CD14-positive monocyte (primary cell): ENCODE results near the gene PRIM2. TPM values are rescaled to one million over a fixed set of nuclear protein-coding genes. Genes with fewer than 3 reads are reported as not detected.
"Not testable (repeated sequence)": the region's sequence is repeated elsewhere in the genome, so short reads cannot be mapped to it uniquely, and the experiment has no call there.

Source experiments
- DNase-seq, 3 donors: peaks; one replicate each; pipeline ENCODE4 v3.0.0-alpha.2; 2011 to 2022
- H2AFZ ChIP-seq: 2 replicates; pipeline ENCODE4 v1.6.0; 2012; ENCODE audit warnings: mild to moderate bottlenecking, low read depth, low read length, inconsistent platforms; ENCODE audit not compliant: insufficient read depth, poor library complexity, severe bottlenecking
- H3K27ac ChIP-seq, 2 donors: 1 replicate in 1 of 2; 2 replicates in 1 of 2; pipeline ENCODE4 v1.5.1; 2012 to 2013; ENCODE audit warnings: low read length in 2 of 2, control low read depth in 1 of 2, inconsistent platforms in 1 of 2, low read depth in 1 of 2, mild to moderate bottlenecking in 1 of 2
- H3K27me3 ChIP-seq, 2 donors: one replicate each; pipeline versions ENCODE4 v1.6.0 to v1.6.1; 2011 to 2013; ENCODE audit warnings: low read length in 2 of 2; ENCODE audit not compliant: control insufficient read depth in 2 of 2, insufficient read depth in 2 of 2
- H3K36me3 ChIP-seq, 2 donors: replicated peaks in 1 of 2; 1 replicate in 1 of 2; 2 replicates in 1 of 2; pipeline versions ENCODE4 v1.5.1 to v1.6.1; 2012 to 2013; ENCODE audit warnings: low read length in 2 of 2, control low read depth in 1 of 2, inconsistent platforms in 1 of 2, mild to moderate bottlenecking in 1 of 2; ENCODE audit not compliant: insufficient read depth in 2 of 2, control insufficient read depth in 1 of 2
- H3K4me1 ChIP-seq, 2 donors: 1 replicate in 1 of 2; 2 replicates in 1 of 2; pipeline versions ENCODE4 v1.5.1 to v1.6.1; 2012 to 2013; ENCODE audit warnings: low read length in 2 of 2, control low read depth in 1 of 2, inconsistent platforms in 1 of 2, mild to moderate bottlenecking in 1 of 2, moderate library complexity in 1 of 2; ENCODE audit not compliant: insufficient read depth in 2 of 2, control insufficient read depth in 1 of 2
- H3K4me2 ChIP-seq: replicated peaks from 2 replicates; pipeline ENCODE3; 2012; ENCODE audit warnings: low read length, moderate library complexity, mild to moderate bottlenecking; ENCODE audit not compliant: poor library complexity, severe bottlenecking; ENCODE audit errors: extremely low read depth
- H3K4me3 ChIP-seq, 3 experiments: fragments of 200-600 bp in 1 of 3; sonication (generic) in 1 of 3; replicated peaks in 1 of 3; 1 replicate in 2 of 3; 2 replicates in 1 of 3; pipeline ENCODE4 v1.5.1; 2011 to 2013; ENCODE audit warnings: low read length in 3 of 3, mild to moderate bottlenecking in 3 of 3, control low read depth in 2 of 3, low read depth in 2 of 3, inconsistent platforms in 1 of 3, moderate library complexity in 1 of 3
- H3K79me2 ChIP-seq: 2 replicates; pipeline ENCODE4 v1.6.0; 2012; ENCODE audit warnings: mild to moderate bottlenecking, control low read depth, inconsistent platforms, low read length, moderate library complexity; ENCODE audit not compliant: insufficient read depth
- H3K9ac ChIP-seq: 2 replicates; pipeline ENCODE4 v1.6.0; 2017; ENCODE audit warnings: low read length, mild to moderate bottlenecking; ENCODE audit not compliant: insufficient read depth, poor library complexity, severe bottlenecking
- H3K9me3 ChIP-seq, 2 donors: replicated peaks in 1 of 2; 1 replicate in 1 of 2; 2 replicates in 1 of 2; pipeline versions ENCODE4 v1.5.1 to v1.6.1; 2012 to 2013; ENCODE audit warnings: low read length in 2 of 2, control low read depth in 1 of 2; ENCODE audit not compliant: control insufficient read depth in 1 of 2, insufficient read depth in 1 of 2
- H4K20me1 ChIP-seq: 2 replicates; pipeline ENCODE4 v1.6.0; 2012; ENCODE audit warnings: mild to moderate bottlenecking, low read length, control low read depth, moderate library complexity; ENCODE audit not compliant: insufficient read depth
- H3K27ac Mint-ChIP-seq, 7 donors: one replicate each; pipeline ENCODE4 v1.8.0; 2020; ENCODE audit warnings: mild to moderate bottlenecking in 7 of 7, mixed read lengths in 7 of 7, moderate library complexity in 6 of 7, inconsistent platforms in 2 of 7
- H3K27me3 Mint-ChIP-seq, 3 donors: one replicate each; pipeline ENCODE4 v1.8.0; 2021 to 2022; ENCODE audit warnings: low read depth in 3 of 3, mild to moderate bottlenecking in 3 of 3, mixed read lengths in 3 of 3, moderate library complexity in 3 of 3, inconsistent platforms in 1 of 3
- H3K36me3 Mint-ChIP-seq, 2 donors: one replicate each; pipeline ENCODE4 v1.8.0; 2020; ENCODE audit warnings: mixed read lengths in 2 of 2, inconsistent platforms in 1 of 2, mild to moderate bottlenecking in 1 of 2
- H3K4me1 Mint-ChIP-seq: one replicate; pipeline ENCODE4 v1.8.0; 2020; ENCODE audit warnings: mild to moderate bottlenecking, mixed read lengths
- H3K4me3 Mint-ChIP-seq, 2 donors: one replicate each; pipeline ENCODE4 v1.8.0; 2020; ENCODE audit warnings: mild to moderate bottlenecking in 2 of 2, mixed read lengths in 2 of 2, moderate library complexity in 1 of 2
- H3K9me3 Mint-ChIP-seq, 7 donors: one replicate each; pipeline ENCODE4 v1.8.0; 2020 to 2022; ENCODE audit warnings: mixed read lengths in 7 of 7, mild to moderate bottlenecking in 6 of 7, moderate library complexity in 6 of 7, inconsistent platforms in 2 of 7
- WGBS: methylation state at CpG from one replicate; pipeline ENCODE4 v1.1.5; 2013; ENCODE audit warnings: missing lambda C conversion rate; ENCODE audit not compliant: insufficient coverage; 5-methylcytosine and 5-hydroxymethylcytosine counted together
- intact Hi-C, 2 donors: fragments of 100-400 bp; cut with micrococcal nuclease; formaldehyde crosslinking; loops; one replicate each; pipeline versions ENCODE4 v1.15.0 to v1.15.1; 2023
- polyA plus RNA-seq, 3 donors: library from polyadenylated mRNA; depleted of rRNA in 1 of 3; unstranded in 2 of 3; stranded (reverse) in 1 of 3; fragments of 300-500 nt in 2 of 3; fragments of >200 nt in 1 of 3; fragmentation: Illumina TruSeq in 2 of 3; gene quantifications; 1 replicate in 2 of 3; 2 replicates in 1 of 3; pipeline ENCODE4 v1.2.3, GENCODE V29; 2012 to 2021

The PRIM2 gene
- polyA plus RNA-seq, 3 donors = 2.8 to 5.1 (median 4.2) TPM

GRCh38 chr6:57376083-57376482 is 58.7 kb downstream of the PRIM2 start:
- H3K27me3 Mint-ChIP-seq, H3K27ac ChIP-seq, H2AFZ ChIP-seq, H3K9me3 Mint-ChIP-seq, H3K4me3 Mint-ChIP-seq, H3K4me2 ChIP-seq, DNase-seq, H3K9me3 ChIP-seq, H3K27ac Mint-ChIP-seq, intact Hi-C loops, H3K9ac ChIP-seq, H3K4me1 ChIP-seq, H3K4me1 Mint-ChIP-seq, H3K27me3 ChIP-seq, H3K79me2 ChIP-seq, H3K36me3 ChIP-seq, H4K20me1 ChIP-seq, H3K4me3 ChIP-seq: not testable (repeated sequence)
- peaks cover 14 to 27% of the 10 kb centered on the region in 2 donors for H3K36me3 Mint-ChIP-seq
- 93% methylated on average over 2 of the region's 3 CpGs for WGBS

- H3K9me3 ChIP-seq, H3K36me3 ChIP-seq, H3K27ac Mint-ChIP-seq, H3K79me2 ChIP-seq, DNase-seq, H3K4me2 ChIP-seq, H3K27ac ChIP-seq, H3K27me3 ChIP-seq, H2AFZ ChIP-seq, H3K4me1 ChIP-seq, H3K4me3 Mint-ChIP-seq, H3K9me3 Mint-ChIP-seq, H3K27me3 Mint-ChIP-seq, intact Hi-C loops, H3K4me1 Mint-ChIP-seq, H3K9ac ChIP-seq, H4K20me1 ChIP-seq, H3K4me3 ChIP-seq: not testable (repeated sequence)
- 100% methylated on average over 1 of the region's 2 CpGs for WGBS
- peaks cover 22 to 36% of the 10 kb centered on the region in 2 donors for H3K36me3 Mint-ChIP-seq
Observed at GRCh38 chr6:57389038-57389592, 71.7 kb downstream of the PRIM2 start.

GRCh38 chr6:57390818-57391217 is 73.4 kb downstream of the PRIM2 start:
- no CpG with 5 or more reads among the region's 2 CpGs for WGBS
- H3K9me3 ChIP-seq, H3K4me1 ChIP-seq, H2AFZ ChIP-seq, H3K27ac Mint-ChIP-seq, H3K27ac ChIP-seq, DNase-seq, H3K27me3 ChIP-seq, H3K79me2 ChIP-seq, H3K9ac ChIP-seq, intact Hi-C loops, H3K4me3 ChIP-seq, H3K4me1 Mint-ChIP-seq, H3K27me3 Mint-ChIP-seq, H4K20me1 ChIP-seq, H3K4me2 ChIP-seq, H3K36me3 ChIP-seq, H3K4me3 Mint-ChIP-seq: not testable (repeated sequence)
- Mint-ChIP-seq H3K9me3 (peaks cover 0 to 22% (median 9%) of the 10 kb centered on the region in 7 donors), H3K36me3 (peaks cover 14 to 36% of the 10 kb centered on the region in 2 donors)

GRCh38 chr6:57392047-57392446 is 74.6 kb downstream of the PRIM2 start:
- H3K9ac ChIP-seq = not testable (repeated sequence)

More at GRCh38 chr6:57392047-57392446, 74.6 kb downstream of the PRIM2 start:
- H3K36me3 ChIP-seq, H3K4me2 ChIP-seq, H3K79me2 ChIP-seq, H4K20me1 ChIP-seq, H3K27ac ChIP-seq, H3K4me3 ChIP-seq, H2AFZ ChIP-seq, intact Hi-C loops, H3K9me3 ChIP-seq, H3K4me3 Mint-ChIP-seq, H3K4me1 Mint-ChIP-seq, DNase-seq, H3K4me1 ChIP-seq, H3K27me3 ChIP-seq, H3K27me3 Mint-ChIP-seq: not testable (repeated sequence)
- H3K9me3 Mint-ChIP-seq = peaks cover 6 to 32% (median 17%) of the 10 kb centered on the region in 7 donors
- peaks cover 20 to 37% of the 10 kb centered on the region in 2 donors for H3K36me3 Mint-ChIP-seq
- H3K27ac Mint-ChIP-seq = peak overlapping the region in 1 of 7 donors; percentile 30
- no CpG with 5 or more reads among the region's 3 CpGs for WGBS
